ENCODE data around the gene THOC7. TPM values are rescaled to one million over a fixed set of nuclear protein-coding genes. Genes with fewer than 3 reads are reported as not detected.

THOC7 gene
- total RNA-seq, 2 donors from 2014 or later: 69.7 to 74.3 TPM

DNA sequence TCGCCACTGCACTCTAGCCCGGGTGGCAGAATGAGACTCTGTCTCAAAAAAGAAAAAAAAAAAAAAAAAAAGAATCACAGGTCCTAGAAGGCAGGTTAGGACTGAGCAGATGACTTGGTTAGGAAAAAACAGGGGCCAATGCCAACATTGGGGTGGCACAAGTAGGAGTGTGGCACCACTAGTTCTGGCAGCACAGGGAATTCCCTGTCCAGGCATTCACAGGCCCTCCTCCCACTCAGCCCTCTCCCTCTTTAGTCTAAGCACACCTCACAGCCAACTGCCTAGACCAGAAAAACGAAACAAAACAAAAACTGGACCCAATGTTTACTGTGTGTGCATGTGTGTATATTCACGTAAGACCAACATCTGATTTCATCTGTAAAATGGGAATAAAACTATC lies 10.5 kb downstream of the THOC7 start:
- no peak for DNase-seq (ENCODE audit: low spot score)
- intact Hi-C loops (cut with DNase I): no loop called here

- no peak for DNase-seq (ENCODE audit: low spot score)
- intact Hi-C loops (cut with DNase I): no loop called here
Observed at GRCh38 chr3:63851287-63851686, 12.3 kb downstream of the THOC7 start.

GRCh38 chr3:63849175-63849574 lies 14.4 kb downstream of the THOC7 start:
- DNase-seq (ENCODE audit: low spot score): no peak
- intact Hi-C loops (cut with DNase I): no loop called here

- intact Hi-C loops (cut with DNase I): no loop called here
- DNase-seq (ENCODE audit: low spot score): no peak
Observed at GRCh38 chr3:63847718-63848450, 15.7 kb downstream of the THOC7 start.

GRCh38 chr3:63845215-63845614 lies 18.4 kb downstream of the THOC7 start:
- no peak for DNase-seq (ENCODE audit: low spot score)
- intact Hi-C loops (cut with DNase I): no loop called here

GRCh38 chr3:63842127-63842526 lies 21.5 kb downstream of the THOC7 start:
- DNase-seq (ENCODE audit: low spot score): no peak
- intact Hi-C loops (cut with DNase I): no loop called here

DNA sequence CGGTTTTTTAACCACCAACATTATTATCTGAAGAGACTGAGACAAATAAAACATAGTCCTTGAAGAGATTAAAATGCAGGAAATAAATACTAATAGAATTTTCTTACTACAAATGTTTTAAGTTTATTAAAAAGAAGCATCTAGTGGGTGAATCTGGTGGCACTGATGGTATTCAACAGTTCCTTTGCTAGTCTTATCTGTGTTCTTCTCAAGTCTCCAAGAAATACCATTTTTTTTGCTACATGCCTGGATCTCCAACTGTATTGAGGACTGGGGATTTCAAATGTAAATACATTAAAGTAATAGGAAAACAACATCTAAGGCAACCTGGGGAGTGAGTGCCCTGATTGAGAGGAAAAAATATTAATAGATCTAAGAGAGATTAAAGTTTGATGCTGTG lies 21.9 kb downstream of the THOC7 start:
- no peak for DNase-seq (ENCODE audit: low spot score)
- intact Hi-C loops (cut with DNase I): no loop called here

DNA sequence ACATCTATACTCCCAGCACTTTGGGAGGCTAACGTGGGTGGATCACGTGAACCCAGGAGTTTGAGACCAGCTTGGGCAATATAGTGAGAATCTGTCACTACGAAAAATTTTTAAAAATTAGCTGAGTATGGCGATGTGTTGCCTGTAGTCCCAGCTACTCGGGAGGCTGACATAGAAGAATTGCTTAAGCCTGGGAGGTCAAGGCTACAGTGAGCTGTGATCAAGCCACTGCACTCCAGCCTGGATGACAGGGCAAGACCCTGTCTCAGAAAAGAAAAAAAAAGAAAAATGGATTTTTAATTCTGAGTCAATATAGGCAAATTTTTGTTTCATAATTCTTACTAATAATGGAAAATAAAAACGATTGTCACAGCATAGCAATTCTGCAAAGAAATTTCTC lies 31.2 kb downstream of the THOC7 start:
- no peak for DNase-seq (ENCODE audit: low spot score)
- intact Hi-C loops (cut with DNase I): no loop called here

GRCh38 chr3:63830526-63830925 lies 33.1 kb downstream of the THOC7 start:
- no peak for DNase-seq (ENCODE audit: low spot score)
- intact Hi-C loops (cut with DNase I): no loop called here

- no peak for DNase-seq (ENCODE audit: low spot score)
- intact Hi-C loops (cut with DNase I): no loop called here
Observed at GRCh38 chr3:63824309-63824708, 39.3 kb downstream of the THOC7 start.

GRCh38 chr3:63819151-63819398 lies 44.5 kb downstream of the THOC7 start, which contains the start of gene C3orf49:
Gene C3orf49, plus strand, starts transcription at chr3:63819299. Its CDS starts 173 bp downstream, at chr3:63819472.
- no peak for DNase-seq (ENCODE audit: low spot score)
- intact Hi-C loops (cut with DNase I): loop anchor here in 1 of 2 donors (10.0 kb wide), 1 partner anchor 1194 kb away; no protein-coding TSS in a partner anchor

GRCh38 chr3:63818282-63819150 lies 45.1 kb downstream of the THOC7 start:
- DNase-seq (ENCODE audit: low spot score): no peak
- intact Hi-C loops (cut with DNase I): loop anchor here in 1 of 2 donors (10.0 kb wide), 1 partner anchor 1194 kb away; no protein-coding TSS in a partner anchor

DNA sequence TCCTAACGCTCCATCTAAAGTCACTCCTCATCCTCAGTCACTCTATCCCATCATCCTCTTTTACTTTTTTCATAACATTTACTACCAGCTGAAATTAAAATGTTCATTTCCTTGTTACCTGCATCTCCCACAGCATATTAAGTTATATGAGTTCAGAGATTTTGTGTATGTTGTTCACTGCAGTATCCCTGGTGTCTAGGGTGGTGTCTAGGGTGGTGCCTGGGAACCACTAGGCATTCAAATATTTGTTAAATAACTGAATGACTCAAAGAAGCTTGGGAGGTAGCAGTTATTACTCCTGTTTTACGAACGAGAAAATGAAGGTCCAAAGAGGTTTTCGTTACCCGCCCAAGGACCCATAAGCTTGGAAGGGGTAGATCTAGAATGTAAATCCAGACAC lies 46.4 kb downstream of the THOC7 start:
- no peak for DNase-seq (ENCODE audit: low spot score)
- intact Hi-C loops (cut with DNase I): loop anchor here in 1 of 2 donors (2.0 to 10.0 kb wide), 2 partner anchors 466 to 1192 kb away; no protein-coding TSS in a partner anchor

DNA sequence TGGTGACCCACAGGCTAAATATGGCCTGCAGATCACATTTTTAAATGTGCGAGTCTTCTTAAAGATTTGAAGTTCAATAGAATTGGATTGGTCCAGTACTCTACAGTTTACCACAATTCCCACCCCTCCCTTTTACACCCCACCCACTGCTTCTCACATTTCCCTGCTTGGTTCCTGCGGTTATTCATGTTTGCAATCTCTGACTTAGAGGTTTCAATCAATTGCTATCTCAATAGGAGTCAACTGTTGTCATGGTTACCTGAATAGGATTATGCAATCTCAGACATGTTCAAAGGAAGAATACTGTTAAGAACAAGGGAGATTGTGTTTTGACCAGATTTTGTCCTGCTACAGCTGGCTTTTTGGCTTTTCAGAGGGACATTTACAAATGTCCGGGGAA lies 49.4 kb downstream of the THOC7 start:
- intact Hi-C loops (cut with DNase I): loop anchor here in 1 of 2 donors (10.0 kb wide), 1 partner anchor 1189 kb away; no protein-coding TSS in a partner anchor
- DNase-seq (ENCODE audit: low spot score): no peak

GRCh38 chr3:63809607-63810006 lies 54.0 kb downstream of the THOC7 start:
- intact Hi-C loops (cut with DNase I): loop anchor here in 1 of 2 donors (10.0 kb wide), 1 partner anchor 1185 kb away; no protein-coding TSS in a partner anchor
- no peak for DNase-seq (ENCODE audit: low spot score)

GRCh38 chr3:63808633-63809032 lies 55.0 kb downstream of the THOC7 start:
- DNase-seq (ENCODE audit: low spot score): no peak
- intact Hi-C loops (cut with DNase I): no loop called here

DNA sequence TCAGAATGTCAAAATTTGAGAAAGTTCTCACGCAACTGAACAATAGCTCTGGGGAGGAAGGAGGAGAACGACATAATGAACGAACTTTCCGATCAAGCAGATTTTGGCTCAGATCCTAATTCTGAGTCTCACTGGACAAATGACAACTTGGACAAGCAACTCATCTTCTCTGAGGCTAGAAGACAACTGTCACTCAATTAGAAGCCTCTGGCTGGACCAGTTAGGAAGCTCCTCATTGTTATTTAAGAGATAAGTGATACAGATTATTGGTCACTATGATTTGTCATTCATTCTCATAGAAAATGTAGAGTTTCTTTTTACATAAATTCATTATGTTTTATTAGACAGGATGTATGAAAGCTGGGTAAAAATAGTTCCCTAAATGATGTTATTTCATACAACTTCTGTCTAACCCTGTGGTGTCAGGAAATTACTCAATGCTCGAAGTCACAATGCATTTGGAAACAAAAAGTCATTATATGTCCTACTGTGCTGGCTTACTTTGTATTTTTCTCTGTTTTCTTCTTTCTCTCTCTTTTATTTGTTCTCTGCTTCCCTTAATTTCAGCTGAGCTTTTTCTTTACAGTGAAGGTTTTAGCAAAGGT lies 55.5 kb downstream of the THOC7 start:
- intact Hi-C loops (cut with DNase I): no loop called here
- no peak for DNase-seq (ENCODE audit: low spot score)

- intact Hi-C loops (cut with DNase I): no loop called here
- DNase-seq (ENCODE audit: low spot score): no peak
Observed at GRCh38 chr3:63803911-63804310, 59.7 kb downstream of the THOC7 start.

- intact Hi-C loops (cut with DNase I): no loop called here
Observed at GRCh38 chr3:63800097-63800496, 63.5 kb downstream of the THOC7 start.

DNA sequence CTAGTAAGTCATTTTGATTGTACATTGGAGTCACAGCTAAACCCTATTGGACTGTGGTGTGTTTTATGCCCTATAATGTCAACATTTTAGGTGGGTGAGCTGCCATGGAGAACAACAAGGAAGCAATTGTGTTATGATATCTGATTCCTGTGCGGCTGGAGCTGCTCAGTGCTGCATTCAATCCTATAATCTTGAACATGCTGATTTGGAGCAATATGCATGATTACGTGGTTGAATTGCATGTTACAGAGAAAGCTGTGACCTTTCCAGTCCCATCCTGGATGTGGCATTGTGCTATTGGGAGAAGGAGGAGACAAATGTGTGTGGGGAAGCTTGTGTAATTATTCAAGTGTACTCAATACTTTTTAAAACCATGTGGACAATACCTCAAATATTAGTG lies 64.7 kb downstream of the THOC7 start:
- intact Hi-C loops (cut with DNase I): no loop called here
- DNase-seq (ENCODE audit: low spot score): no peak

More at GRCh38 chr3:63800097-63800496, 63.5 kb downstream of the THOC7 start:
- DNase-seq (ENCODE audit: low spot score): no peak
